ENCODE measurements around the gene RABL6.

Gene RABL6

DNA sequence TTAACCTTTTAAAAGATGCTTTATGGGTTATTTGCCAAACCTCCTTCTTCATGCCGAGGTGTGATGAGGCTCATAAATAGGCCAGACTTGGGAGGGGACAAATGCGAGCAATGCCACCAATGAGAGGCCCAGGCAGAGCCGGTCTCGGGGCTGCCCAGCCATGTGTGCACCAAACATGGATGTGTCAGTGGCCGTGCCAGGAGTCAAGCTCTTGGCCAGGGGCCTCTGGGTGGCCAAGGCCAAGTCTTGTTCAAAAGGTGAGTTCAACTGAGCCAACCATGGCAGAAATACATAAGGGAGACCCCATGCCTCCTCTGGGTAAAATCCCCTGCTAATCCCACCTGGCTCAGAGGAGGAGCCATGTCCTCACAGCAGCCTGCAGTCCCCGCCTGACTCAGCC, 32.6 kb upstream of the RABL6 start:
- ATAC-seq, result no peak
- no peak for TF ChIP-seq TCF4 (CRISPR knock-in tag; IDR thresholded peaks at IDR 0.05; ENCODE audit: borderline replicate concordance)
- no peak for TF ChIP-seq SNAI2 (CRISPR knock-in tag; IDR thresholded peaks at IDR 0.05)
- no peak for TF ChIP-seq ARNTL (CRISPR knock-in tag; IDR thresholded peaks at IDR 0.05; ENCODE audit: borderline replicate concordance, low read depth)
- TF ChIP-seq RARB (CRISPR knock-in tag; IDR thresholded peaks at IDR 0.05), result no peak
- no peak for TF ChIP-seq ZNF8 (CRISPR knock-in tag; IDR thresholded peaks at IDR 0.05)
- TF ChIP-seq, protein P1, sequence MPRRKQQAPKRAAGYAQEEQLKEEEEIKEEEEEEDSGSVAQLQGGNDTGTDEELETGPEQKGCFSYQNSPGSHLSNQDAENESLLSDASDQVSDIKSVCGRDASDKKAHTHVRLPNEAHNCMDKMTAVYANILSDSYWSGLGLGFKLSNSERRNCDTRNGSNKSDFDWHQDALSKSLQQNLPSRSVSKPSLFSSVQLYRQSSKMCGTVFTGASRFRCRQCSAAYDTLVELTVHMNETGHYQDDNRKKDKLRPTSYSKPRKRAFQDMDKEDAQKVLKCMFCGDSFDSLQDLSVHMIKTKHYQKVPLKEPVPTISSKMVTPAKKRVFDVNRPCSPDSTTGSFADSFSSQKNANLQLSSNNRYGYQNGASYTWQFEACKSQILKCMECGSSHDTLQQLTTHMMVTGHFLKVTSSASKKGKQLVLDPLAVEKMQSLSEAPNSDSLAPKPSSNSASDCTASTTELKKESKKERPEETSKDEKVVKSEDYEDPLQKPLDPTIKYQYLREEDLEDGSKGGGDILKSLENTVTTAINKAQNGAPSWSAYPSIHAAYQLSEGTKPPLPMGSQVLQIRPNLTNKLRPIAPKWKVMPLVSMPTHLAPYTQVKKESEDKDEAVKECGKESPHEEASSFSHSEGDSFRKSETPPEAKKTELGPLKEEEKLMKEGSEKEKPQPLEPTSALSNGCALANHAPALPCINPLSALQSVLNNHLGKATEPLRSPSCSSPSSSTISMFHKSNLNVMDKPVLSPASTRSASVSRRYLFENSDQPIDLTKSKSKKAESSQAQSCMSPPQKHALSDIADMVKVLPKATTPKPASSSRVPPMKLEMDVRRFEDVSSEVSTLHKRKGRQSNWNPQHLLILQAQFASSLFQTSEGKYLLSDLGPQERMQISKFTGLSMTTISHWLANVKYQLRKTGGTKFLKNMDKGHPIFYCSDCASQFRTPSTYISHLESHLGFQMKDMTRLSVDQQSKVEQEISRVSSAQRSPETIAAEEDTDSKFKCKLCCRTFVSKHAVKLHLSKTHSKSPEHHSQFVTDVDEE (CRISPR knock-in tag; IDR thresholded peaks at IDR 0.05), result no peak
- no peak for TF ChIP-seq ISL1 (CRISPR knock-in tag; IDR thresholded peaks at IDR 0.05)
- TF ChIP-seq ZC3H10 (CRISPR knock-in tag; IDR thresholded peaks at IDR 0.05), result no peak
- TF ChIP-seq ZNF565 (CRISPR knock-in tag; conservative IDR thresholded peaks at IDR 0.05; ENCODE audit: low read depth), result no peak
- no peak for TF ChIP-seq ZFP30 (CRISPR knock-in tag; IDR thresholded peaks at IDR 0.05)

DNA sequence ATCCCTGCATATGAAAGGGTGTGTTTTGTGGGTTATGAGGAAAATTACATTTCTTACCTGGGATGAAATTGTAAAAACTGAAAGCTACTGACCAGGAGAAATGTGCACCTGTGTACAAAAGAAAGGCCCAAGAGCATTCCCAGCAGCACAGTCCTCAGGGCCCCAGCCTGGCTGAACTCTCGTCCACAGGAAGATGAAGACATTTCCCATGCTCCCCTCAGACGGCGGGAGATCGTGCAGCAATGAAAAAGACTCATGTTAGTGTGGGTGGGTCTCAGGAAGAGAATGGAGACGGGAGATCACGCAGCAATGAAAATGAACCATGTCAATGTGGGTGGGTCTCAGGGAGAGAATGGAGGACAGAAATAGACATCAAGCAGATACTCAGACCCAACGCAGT, 30.8 kb upstream of the RABL6 start:
- TF ChIP-seq ZNF70 (CRISPR knock-in tag; IDR thresholded peaks at IDR 0.05), result no peak
- no peak for TF ChIP-seq ESRRG (CRISPR knock-in tag; IDR thresholded peaks at IDR 0.05)
- TF ChIP-seq, protein P2, sequence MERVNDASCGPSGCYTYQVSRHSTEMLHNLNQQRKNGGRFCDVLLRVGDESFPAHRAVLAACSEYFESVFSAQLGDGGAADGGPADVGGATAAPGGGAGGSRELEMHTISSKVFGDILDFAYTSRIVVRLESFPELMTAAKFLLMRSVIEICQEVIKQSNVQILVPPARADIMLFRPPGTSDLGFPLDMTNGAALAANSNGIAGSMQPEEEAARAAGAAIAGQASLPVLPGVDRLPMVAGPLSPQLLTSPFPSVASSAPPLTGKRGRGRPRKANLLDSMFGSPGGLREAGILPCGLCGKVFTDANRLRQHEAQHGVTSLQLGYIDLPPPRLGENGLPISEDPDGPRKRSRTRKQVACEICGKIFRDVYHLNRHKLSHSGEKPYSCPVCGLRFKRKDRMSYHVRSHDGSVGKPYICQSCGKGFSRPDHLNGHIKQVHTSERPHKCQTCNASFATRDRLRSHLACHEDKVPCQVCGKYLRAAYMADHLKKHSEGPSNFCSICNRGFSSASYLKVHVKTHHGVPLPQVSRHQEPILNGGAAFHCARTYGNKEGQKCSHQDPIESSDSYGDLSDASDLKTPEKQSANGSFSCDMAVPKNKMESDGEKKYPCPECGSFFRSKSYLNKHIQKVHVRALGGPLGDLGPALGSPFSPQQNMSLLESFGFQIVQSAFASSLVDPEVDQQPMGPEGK (CRISPR knock-in tag; IDR thresholded peaks at IDR 0.05; ENCODE audit: borderline replicate concordance), result no peak
- TF ChIP-seq ZNF565 (CRISPR knock-in tag; conservative IDR thresholded peaks at IDR 0.05; ENCODE audit: low read depth), result no peak
- no peak for TF ChIP-seq ARNTL (CRISPR knock-in tag; IDR thresholded peaks at IDR 0.05; ENCODE audit: borderline replicate concordance, low read depth)
- TF ChIP-seq ISL1 (CRISPR knock-in tag; IDR thresholded peaks at IDR 0.05), result no peak
- TF ChIP-seq, protein P3, sequence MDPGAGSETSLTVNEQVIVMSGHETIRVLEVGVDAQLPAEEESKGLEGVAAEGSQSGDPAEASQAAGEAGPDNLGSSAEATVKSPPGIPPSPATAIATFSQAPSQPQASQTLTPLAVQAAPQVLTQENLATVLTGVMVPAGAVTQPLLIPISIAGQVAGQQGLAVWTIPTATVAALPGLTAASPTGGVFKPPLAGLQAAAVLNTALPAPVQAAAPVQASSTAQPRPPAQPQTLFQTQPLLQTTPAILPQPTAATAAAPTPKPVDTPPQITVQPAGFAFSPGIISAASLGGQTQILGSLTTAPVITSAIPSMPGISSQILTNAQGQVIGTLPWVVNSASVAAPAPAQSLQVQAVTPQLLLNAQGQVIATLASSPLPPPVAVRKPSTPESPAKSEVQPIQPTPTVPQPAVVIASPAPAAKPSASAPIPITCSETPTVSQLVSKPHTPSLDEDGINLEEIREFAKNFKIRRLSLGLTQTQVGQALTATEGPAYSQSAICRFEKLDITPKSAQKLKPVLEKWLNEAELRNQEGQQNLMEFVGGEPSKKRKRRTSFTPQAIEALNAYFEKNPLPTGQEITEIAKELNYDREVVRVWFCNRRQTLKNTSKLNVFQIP (CRISPR knock-in tag; IDR thresholded peaks at IDR 0.05; ENCODE audit: borderline replicate concordance, low read depth), result no peak
- TF ChIP-seq ZFP3 (CRISPR knock-in tag; IDR thresholded peaks at IDR 0.05), result no peak
- no peak for TF ChIP-seq BACH2 (CRISPR knock-in tag; IDR thresholded peaks at IDR 0.05; ENCODE audit: borderline replicate concordance)
- TF ChIP-seq, protein P4, sequence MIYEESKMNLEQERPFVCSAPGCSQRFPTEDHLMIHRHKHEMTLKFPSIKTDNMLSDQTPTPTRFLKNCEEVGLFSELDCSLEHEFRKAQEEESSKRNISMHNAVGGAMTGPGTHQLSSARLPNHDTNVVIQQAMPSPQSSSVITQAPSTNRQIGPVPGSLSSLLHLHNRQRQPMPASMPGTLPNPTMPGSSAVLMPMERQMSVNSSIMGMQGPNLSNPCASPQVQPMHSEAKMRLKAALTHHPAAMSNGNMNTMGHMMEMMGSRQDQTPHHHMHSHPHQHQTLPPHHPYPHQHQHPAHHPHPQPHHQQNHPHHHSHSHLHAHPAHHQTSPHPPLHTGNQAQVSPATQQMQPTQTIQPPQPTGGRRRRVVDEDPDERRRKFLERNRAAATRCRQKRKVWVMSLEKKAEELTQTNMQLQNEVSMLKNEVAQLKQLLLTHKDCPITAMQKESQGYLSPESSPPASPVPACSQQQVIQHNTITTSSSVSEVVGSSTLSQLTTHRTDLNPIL (CRISPR knock-in tag; IDR thresholded peaks at IDR 0.05; ENCODE audit: low read depth), result no peak
- no peak for TF ChIP-seq RARB (CRISPR knock-in tag; IDR thresholded peaks at IDR 0.05)
- TF ChIP-seq ZC3H10 (CRISPR knock-in tag; IDR thresholded peaks at IDR 0.05), result no peak
- TF ChIP-seq TCF4 (CRISPR knock-in tag; IDR thresholded peaks at IDR 0.05; ENCODE audit: borderline replicate concordance), result no peak
- no peak for TF ChIP-seq PPARA (CRISPR knock-in tag; IDR thresholded peaks at IDR 0.05; ENCODE audit: borderline replicate concordance)
- TF ChIP-seq CSDC2 (CRISPR knock-in tag; IDR thresholded peaks at IDR 0.05), result no peak
- TF ChIP-seq ZFP30 (CRISPR knock-in tag; IDR thresholded peaks at IDR 0.05), result no peak
- TF ChIP-seq GLIS3 (CRISPR knock-in tag; IDR thresholded peaks at IDR 0.05), result no peak
- TF ChIP-seq, protein P1 (CRISPR knock-in tag; IDR thresholded peaks at IDR 0.05), result no peak
- TF ChIP-seq SNAI2 (CRISPR knock-in tag; IDR thresholded peaks at IDR 0.05), result no peak
- TF ChIP-seq OSR1 (CRISPR knock-in tag; IDR thresholded peaks at IDR 0.05), result no peak

More for the DNA sequence above, 30.8 kb upstream of the RABL6 start:
- no peak for ATAC-seq

Data from SK-N-SH treated with all-trans-retinoic acid at 6 μM for 48 hours (cell line).